GM21717 (cell line): ENCODE data around the gene ARHGEF12.

Experiments
- ATAC-seq: cut with Tn5 transposase; IDR thresholded peaks from one replicate; pipeline ENCODE4 v1.9.1; 2021; ENCODE audit warnings: mild to moderate bottlenecking, moderate library complexity; ENCODE audit not compliant: unreplicated experiment

The ARHGEF12 gene

DNA sequence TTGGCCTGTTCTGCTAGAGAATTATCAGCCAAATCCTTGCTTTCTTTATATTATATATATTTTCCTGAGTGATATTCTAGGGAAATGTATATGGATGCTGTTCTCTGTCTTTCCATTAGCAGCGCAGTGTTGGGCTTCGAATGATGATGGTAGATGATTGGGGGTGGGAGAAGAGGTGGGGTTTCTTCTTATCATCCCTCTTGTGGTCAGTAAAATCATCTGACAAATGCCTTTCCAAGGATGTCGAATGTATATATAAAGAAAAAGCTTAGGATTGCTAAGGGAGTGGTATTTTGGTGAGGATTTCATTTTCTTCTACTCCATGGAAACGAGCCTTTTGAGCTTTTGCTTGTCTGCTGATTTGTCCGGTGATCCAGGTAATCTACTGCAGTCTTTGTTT, 48.9 kb downstream of the ARHGEF12 start:
- ATAC-seq: no peak

DNA sequence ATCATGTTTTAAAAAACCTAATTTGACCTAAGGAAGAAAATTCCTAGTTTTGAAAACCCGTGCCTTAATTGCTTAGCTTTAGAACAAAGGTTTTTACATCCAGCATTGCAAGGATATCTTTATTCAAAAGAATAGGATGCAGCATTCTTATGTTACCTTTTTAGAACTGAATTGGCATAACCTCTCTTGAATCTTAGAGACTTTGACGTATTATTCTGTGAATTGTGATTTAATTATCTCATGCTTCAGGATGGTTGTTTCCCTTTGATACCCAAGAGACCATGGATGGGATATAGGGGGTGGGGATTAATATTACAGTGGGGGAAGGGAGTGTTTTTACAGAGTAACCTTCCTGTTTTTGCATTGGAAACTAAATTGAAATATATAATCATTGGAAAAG, 49.4 kb downstream of the ARHGEF12 start:
- ATAC-seq: no peak

DNA sequence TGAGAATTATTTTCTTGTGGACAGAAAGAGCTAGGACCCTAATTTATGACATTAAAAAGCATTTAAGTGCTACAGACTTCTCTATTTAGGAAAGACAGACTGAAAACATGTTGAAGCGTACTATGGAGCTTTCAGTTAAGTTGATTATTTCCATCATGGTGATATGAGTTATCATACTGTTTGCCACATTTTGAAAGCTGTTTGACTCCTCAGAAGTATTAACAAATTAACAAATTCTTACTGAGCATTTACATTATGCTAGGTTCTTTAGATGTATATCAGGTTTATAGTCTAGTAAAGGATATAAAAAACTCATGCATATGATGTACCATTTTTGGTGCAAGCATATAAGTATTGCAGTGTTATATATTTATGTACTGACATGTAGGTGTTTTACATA, 50.1 kb downstream of the ARHGEF12 start:
- ATAC-seq: no peak

DNA sequence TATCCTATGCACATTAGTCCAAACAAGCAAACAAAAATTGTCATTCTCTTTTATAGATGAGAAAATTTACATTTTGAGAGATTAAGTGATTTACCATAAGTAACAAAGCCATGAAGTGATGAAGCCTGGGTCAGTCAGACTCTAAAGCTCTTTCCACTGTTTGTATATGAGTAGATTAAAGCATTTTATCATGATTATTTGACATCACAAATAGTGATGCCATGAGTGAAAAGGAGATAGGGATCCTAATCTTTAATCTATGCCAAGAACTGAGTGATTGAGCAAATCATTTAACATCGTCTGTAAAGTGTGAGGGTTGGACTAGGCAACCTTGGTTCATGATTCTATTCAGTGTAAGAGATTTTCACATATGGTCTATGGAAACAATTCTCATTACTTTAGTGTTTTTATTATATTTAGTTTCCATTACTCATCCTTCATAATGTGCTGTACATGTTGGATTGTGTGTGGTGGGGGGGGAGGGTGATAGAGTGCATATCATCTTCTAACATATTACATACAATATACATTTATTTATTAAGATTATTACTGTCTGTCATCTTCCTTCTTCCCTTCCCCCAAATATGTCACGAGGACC, 50.7 kb downstream of the ARHGEF12 start:
- no peak for ATAC-seq

DNA sequence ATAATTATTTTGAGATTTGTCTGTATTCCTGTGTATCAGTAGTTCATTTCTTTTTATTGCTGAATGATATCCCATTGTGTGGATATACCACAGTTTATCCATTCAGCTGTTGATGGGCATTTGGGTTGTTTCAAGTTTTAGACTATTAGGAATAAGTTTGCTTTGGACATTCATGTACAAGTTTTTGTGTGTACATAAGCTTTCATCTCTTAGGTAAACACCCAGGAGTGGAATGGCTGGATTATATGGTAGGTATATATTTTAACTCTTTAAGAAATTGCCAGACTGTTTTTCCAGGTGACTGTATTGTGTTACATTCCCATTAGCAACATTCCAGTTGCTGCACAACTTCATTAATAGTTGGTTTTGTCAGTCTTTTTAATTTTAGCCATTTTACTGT, 52.0 kb downstream of the ARHGEF12 start:
- ATAC-seq: no peak

DNA sequence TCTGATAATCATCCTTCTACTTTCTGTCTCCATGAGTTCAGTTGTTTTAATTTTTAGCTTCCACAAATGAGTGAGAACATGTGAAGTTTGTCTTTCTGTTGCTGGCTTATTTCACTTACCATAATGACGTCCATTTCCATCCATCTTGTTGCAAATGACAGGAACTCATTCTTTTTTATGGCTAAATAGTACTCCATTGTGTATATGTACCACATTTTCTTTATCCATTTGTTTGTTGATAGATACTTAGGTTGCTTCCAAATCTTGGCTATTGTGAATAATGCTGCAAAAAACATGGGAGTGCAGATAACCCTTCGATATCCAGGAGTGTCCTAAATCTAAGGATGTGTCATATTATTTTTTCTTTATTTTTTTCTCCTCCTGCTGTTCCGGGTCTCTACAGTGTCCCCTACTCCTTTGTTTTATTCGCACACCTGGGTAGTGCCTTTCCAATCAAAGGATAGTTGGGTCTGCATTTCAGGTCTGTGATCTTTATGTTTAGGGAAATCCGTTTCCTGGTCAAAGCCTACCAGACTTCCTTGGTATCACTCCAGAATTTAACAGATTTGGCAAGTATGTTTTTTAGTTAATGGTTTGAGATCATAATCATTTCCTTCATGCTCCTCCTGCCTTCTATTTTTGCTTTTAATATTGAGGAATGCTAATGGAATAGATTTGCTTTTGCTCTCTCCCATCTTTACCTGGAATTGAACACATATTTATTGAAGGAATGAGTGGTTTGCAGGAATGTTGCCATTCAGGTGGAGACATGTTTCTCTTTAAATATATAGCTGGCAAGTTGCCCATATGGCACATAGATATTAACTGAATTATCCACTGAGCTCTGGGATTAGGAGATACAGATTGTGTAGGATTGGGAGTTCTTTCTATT, 53.7 kb downstream of the ARHGEF12 start:
- no peak for ATAC-seq

DNA sequence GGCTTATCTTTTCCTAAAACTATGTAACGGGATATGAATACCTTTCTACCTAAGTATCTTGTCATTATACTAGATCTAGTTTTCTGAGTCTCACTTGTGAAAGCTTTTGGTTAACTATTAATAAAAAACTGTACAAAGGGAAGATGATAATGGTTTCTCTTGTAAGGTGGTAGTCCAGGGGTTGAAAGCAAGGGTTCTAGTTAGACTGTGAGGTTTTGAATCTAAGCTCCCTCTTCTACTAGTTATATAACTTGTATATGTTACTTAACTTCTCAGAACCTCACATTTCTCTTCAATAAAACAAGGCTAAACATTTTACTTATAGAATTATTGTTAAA, 54.3 kb downstream of the ARHGEF12 start:
- ATAC-seq: no peak

DNA sequence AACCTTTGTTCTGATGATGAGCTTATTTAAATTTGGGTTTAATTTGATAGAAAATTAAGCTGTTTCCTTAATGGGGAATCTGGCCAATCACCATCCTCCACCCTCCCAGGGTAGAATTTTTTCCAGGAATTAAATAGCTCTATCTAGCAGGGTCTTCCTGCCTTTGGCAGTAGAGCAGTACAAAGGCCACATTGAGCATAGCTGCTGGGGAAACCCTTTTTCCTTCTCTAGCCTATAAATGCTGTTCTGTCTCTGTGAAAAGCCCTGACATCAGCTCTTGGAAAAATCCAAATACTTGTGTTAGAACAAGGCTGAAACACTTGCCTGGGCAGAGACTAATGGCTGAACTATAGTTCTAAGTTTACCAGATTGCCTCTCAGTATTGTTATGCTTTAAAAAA, 55.1 kb downstream of the ARHGEF12 start:
- ATAC-seq: no peak

DNA sequence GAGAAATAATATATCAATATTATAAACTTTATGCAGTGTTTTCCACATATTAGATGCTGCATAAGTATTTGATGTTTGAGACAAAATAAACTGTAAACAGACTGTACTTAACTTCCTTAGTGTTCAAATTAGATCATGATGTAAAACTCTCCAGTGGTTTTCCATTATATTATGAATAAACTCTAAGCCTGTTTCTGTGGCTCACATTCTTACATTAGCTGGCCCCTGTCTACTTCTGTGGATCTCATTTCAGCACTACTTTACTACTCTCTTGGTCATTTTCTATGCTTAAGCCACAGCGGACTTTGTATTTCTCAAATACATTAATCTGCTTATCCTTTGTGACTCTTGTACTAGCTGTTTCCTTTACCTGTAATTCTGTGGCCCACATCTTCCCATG, 55.6 kb downstream of the ARHGEF12 start:
- no peak for ATAC-seq

DNA sequence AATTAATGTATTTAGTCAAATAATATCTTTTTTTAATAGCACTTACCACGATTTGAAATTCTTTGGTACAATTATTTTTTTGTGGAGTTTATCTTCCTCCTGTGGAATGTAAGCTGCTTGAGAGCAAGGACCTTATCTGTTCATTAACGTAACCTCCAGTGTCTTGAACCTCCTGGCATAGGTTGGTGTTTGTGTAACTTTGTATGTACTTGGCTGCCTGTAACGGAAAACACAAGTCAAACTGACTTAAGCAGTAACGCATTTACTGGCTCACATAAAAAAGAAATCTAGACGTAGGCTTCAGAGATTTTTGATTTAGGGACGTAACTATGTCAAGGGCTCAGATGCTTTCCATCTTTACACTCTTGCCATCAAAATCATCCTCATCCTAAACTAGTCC, 56.1 kb downstream of the ARHGEF12 start:
- ATAC-seq: no peak

DNA sequence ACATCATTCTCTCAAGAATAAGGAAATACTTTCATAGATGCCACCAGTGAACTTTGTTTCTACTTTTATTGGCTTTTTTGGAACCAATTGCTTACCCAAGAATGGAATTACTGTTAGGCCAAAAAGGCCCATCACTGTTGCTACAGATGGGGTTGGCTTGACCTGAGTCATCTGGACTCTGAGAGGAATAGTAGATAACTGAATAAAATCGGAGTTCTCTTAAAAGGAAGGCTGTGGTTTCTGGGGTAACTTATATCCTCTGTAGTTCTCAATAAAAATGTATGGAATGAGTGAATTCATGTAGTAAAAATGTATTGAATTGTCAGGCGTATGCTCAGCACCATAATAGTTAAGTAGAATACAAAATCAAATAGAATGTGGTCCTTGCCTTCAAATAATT, 56.6 kb downstream of the ARHGEF12 start:
- ATAC-seq: no peak

DNA sequence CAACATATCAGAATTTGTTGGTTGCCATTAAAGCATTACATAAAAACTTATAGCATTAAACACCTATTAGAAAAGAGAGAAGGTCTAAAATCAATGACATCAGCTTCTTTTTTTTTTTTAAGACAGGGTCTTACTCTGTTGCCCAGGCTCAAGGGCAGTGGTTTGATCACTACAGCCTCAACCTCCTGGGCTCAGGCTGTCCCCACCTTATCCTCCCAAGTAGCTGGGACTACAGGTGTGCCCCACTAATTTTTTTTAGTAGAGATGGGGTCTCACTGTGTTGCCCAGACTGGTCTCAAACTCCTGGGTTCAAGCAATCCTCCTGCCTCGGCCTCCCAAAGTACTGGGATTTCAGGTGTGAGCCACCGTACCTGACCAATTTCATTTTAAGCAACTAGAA, 57.9 kb downstream of the ARHGEF12 start:
- ATAC-seq: no peak

DNA sequence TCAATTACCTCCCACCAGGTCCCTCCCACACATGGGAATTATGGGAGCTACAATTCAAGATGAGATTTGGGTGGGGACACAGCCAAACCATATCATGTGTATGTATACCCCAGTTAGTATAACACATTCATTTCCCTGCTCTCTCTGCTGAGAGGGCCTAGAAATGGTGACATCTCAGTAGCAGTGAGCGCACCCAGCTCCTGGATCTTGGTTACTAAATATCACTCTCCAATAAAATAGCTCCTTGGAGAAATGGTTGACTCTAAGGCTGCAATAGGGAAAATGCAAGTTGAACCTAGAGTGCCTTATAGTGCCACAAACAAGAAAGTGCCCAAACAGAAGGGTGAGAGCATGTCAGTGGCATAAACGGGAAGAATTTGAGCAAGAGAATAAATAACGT, 59.6 kb downstream of the ARHGEF12 start:
- no peak for ATAC-seq

DNA sequence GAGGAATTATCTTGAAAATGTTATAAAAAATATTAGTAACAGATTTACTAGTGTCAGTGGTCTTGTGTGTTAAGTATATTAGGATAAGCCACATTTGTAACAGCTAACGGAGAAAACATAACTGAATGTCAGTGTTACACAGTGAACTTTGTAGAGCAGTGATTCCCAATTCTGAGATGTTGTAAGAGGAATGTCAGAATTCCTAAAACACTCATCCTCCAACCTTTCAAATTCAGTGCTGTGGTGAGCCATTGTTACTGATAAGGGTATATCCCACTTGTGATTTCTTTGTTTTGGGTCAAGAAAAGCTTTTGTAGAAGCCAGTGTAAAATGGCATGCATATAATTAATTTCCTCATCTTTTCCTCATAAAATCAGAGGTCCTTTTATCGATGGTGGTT, 61.9 kb downstream of the ARHGEF12 start:
- no peak for ATAC-seq

DNA sequence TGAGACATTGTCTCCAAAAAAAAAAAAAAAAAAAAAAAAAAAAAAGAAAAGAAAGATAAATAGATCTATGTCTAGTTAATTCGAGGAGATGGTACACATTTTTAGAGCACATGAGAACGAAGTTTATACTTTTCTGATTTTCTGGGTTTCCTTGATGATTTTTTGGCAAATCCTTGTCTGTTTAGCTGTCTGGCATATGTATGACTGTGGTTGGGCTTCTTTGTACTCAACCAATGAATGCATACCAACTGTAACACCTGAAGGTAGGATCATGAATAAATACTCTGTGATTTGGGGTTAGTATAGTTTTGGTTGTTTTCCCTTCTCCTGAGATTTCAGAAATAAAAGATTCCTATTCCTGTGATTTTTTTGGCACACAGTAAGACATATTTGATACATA, 63.1 kb downstream of the ARHGEF12 start:
- ATAC-seq: no peak

DNA sequence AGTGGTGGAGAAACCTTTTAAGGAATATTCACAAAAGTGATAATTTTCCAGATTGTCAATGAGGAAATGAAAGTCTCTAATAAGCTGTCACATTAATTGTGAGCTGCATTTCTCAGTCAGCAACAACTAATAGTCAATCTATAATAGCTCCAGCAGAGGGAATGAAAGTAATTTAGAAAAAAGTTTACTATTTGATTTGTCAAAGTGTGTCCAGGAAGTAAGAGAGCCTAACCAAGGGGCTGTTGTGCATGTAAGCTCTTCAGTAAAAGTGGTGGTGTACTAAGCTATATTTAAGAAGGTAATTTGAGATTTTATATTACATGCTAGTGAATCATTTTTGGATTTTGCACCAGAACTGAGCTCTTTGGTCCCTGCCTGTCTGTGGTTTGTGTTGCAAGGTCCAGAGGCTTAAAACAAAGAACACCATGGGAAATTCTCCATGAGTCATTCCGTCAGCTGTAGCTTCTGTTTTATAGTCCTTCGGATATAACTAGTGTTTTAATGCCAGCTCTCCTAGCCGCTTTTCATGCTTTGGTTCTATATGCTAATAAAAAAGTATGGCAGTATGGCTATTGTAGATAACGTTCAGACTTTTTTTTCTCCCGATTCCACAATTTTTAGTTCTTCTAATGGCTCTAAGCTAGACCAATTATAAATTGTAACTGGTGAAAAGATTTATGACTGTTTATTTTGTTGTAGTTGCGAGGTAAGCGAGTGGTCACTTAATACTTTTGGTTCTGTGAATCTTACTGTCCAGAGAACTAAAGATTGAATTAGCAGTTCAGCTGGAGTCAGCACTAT, 64.6 kb downstream of the ARHGEF12 start:
- ATAC-seq: no peak

DNA sequence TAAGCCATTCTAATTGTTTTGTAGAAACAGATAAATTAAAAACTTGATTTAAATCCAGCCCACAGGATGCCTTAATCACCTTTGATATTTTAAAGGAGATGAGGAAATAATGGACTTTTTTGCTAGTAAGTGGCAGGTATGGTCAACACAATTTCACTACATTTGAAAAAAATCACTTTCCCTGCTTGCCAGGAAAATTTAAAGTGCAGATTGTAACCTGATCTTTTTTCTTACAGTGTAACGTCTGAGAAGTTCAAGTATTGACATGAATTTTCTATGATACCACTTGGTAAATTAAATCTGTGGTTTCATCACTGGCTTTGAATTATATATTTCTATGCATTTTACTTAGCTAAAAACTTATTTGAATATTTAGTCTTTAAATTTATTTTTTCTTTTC, 65.3 kb downstream of the ARHGEF12 start:
- no peak for ATAC-seq

DNA sequence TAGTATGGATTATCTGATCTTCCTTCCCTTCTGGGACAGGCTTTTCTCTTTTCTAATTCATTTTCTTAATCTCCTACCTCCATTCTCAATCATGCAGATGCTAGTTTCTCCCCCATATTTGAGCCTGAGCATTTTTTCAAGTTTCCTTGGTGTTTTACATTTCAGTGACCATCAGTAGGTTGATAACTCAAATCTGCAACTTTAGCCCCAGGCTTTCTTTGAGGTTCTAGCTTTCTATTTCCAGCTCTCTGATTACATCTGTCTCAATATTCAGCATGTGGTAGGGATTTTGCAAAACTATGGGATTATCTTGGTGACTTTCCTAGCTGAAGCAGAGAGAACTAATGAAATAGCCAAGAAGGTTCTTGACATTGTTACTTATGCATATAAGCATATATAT, 67.8 kb downstream of the ARHGEF12 start:
- no peak for ATAC-seq

DNA sequence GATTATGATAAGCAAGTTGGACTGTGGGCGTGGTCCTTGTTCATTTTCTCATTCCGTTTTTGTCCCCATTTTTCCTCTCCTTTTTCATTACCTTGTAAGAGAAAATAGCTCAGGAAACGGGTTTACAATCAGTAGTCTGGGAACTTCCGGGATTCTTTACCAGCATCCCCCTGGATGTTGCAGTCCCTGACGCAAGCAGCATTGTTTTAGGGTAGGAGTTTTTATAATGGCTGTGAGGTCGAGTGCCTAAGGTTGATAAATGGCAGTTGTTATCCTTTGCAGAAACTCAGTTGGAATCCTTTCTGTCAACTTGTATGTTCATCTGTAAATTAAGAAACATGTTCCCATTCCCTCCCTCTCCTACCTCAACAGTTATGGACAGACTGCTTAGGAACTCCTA, 68.3 kb downstream of the ARHGEF12 start:
- ATAC-seq: no peak

DNA sequence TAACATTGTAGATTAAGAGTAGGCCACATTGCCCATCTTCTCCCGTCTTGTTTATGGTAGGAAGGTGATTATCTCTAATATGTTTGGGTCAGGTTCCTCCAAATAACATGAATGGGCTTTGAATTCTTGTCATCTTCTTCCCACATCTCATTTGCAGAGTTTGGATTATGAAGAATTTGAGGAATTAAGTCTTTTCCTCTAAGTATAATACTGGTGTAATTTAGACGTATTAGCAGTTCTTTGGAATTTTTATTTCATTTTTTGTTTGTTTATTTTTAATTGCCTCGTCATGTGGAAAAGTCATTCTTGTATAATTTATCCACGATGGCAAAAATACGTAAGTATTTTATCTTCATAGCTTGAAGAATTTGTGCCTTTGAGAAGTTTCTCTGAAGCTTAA, 73.4 kb downstream of the ARHGEF12 start:
- ATAC-seq: no peak

DNA sequence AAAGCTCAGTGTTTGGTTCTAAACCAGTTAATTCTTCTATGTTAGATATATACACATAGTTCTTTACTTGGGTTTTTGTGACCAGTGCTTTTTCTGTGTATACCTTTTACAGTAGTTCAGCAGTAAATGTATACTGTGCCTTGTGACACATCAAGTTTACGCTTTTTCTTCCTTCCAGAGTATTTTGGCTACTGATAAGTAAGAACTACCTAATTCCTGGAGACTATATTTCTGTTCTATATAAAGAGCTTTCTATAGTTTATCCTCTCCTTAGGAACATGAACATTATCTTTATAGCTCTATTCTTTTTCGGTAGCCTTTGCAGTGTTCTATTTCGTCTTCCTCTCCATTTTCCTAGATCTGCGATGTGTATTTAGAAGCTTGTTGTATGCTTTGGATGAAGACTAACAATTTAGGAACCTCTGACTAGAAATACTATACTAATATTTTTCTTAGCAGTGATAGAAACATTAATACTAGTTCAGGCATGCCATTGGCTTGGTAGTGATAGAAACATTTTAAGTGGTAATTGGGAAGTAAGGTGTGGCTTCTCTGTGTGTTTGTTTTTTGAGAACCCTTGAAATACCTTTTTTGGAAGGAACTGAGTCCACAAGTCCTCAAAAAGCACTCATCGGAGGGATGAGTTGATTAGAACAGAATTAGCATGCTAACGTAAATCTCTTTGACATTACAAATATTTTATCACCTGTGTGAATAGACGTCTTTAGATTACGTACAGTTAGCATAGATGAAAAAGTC, 74.6 kb downstream of the ARHGEF12 start:
- ATAC-seq: no peak
